Astrocyte (in vitro differentiated cells and primary cell): ENCODE results near the gene LMO7. TPM values are rescaled to one million over a fixed set of nuclear protein-coding genes. Genes with fewer than 3 reads are reported as not detected.
A peak's percentile ranks its signal among the peaks of the same experiment; 100 is the strongest.

ENCODE experiments used
- DNase-seq: peaks from one replicate; pipeline ENCODE4 v3.0.0-alpha.2; 2010; ENCODE audit warnings: low read depth
- FAIRE-seq: peaks from 2 replicates; lab custom pipeline; 2011; peaks lifted over from hg19 to GRCh38; lab: Jason Lieb, UNC
- H2AFZ ChIP-seq: 2 replicates; pipeline ENCODE4 v1.6.0; 2012; ENCODE audit warnings: low read depth, low read length, inconsistent platforms
- H3K27ac ChIP-seq: 2 replicates; pipeline ENCODE4 v1.5.1; 2011; ENCODE audit warnings: low read depth, low read length, inconsistent platforms
- H3K27me3 ChIP-seq: 2 replicates; pipeline ENCODE4 v1.6.0; 2011; ENCODE audit warnings: low read length, inconsistent platforms; ENCODE audit not compliant: insufficient read depth
- H3K36me3 ChIP-seq: 2 replicates; pipeline ENCODE4 v1.5.1; 2011; ENCODE audit warnings: low read length, inconsistent platforms; ENCODE audit not compliant: insufficient read depth
- H3K4me1 ChIP-seq: 2 replicates; pipeline ENCODE4 v1.5.1; 2011; ENCODE audit warnings: low read length, inconsistent platforms; ENCODE audit not compliant: insufficient read depth
- H3K4me2 ChIP-seq: 2 replicates; pipeline ENCODE4 v1.6.0; 2012; ENCODE audit warnings: low read length, inconsistent platforms
- H3K4me3 ChIP-seq: 2 replicates; pipeline ENCODE4 v1.5.1; 2011; ENCODE audit warnings: low read depth, mild to moderate bottlenecking, low read length, inconsistent platforms; ENCODE audit not compliant: insufficient read depth
- H3K79me2 ChIP-seq: 2 replicates; pipeline ENCODE4 v1.6.0; 2012; ENCODE audit warnings: mild to moderate bottlenecking, low read length, inconsistent platforms; ENCODE audit not compliant: insufficient read depth
- H3K9ac ChIP-seq: 2 replicates; pipeline ENCODE4 v1.6.0; 2012; ENCODE audit warnings: mild to moderate bottlenecking, low read length, inconsistent platforms
- H3K9me3 ChIP-seq: 2 replicates; pipeline ENCODE4 v1.5.1; 2012; ENCODE audit warnings: low read depth, mild to moderate bottlenecking, low read length, inconsistent platforms; ENCODE audit not compliant: insufficient read depth
- H4K20me1 ChIP-seq: 2 replicates; pipeline ENCODE4 v1.6.0; 2012; ENCODE audit warnings: low read length, inconsistent platforms; ENCODE audit not compliant: insufficient read depth
- H3K27ac Mint-ChIP-seq: one replicate; pipeline ENCODE4 v1.8.0; 2021; ENCODE audit warnings: mild to moderate bottlenecking, mixed read lengths; ENCODE audit not compliant: unreplicated experiment
- H3K27me3 Mint-ChIP-seq: one replicate; pipeline ENCODE4 v1.8.0; 2021; ENCODE audit warnings: low read depth, mixed read lengths; ENCODE audit not compliant: unreplicated experiment
- H3K36me3 Mint-ChIP-seq: one replicate; pipeline ENCODE4 v1.8.0; 2021; ENCODE audit warnings: low read depth, mixed read lengths; ENCODE audit not compliant: unreplicated experiment
- H3K4me1 Mint-ChIP-seq: one replicate; pipeline ENCODE4 v1.8.0; 2021; ENCODE audit warnings: low read depth, mixed read lengths; ENCODE audit not compliant: unreplicated experiment
- H3K4me3 Mint-ChIP-seq: one replicate; pipeline ENCODE4 v1.8.0; 2021; ENCODE audit warnings: mild to moderate bottlenecking, moderate library complexity, mixed read lengths; ENCODE audit not compliant: unreplicated experiment
- H3K9me3 Mint-ChIP-seq: one replicate; pipeline ENCODE4 v1.8.0; 2021; ENCODE audit warnings: mild to moderate bottlenecking, mixed read lengths; ENCODE audit not compliant: unreplicated experiment
- CTCF ChIP-seq: IDR thresholded peaks from 2 replicates; pipeline ENCODE4 v1.5.1; 2011; ENCODE audit warnings: low read depth, mild to moderate bottlenecking, inconsistent platforms, low read length, moderate library complexity; ENCODE audit not compliant: insufficient read depth
- EZH2 ChIP-seq: IDR thresholded peaks from 2 replicates; pipeline ENCODE4 v1.6.1; 2012; ENCODE audit warnings: mild to moderate bottlenecking, low read length, inconsistent platforms; ENCODE audit not compliant: insufficient read depth
- total RNA-seq: library from RNA; stranded (reverse); gene quantifications from 2 replicates; pipeline ENCODE4 v1.2.1, GENCODE V29; 2021

The LMO7 gene
- total RNA-seq, 1 donor from 2014 or later = 52.2 TPM

GRCh38 chr13:75785130-75785529 lies 149.0 kb downstream of the LMO7 start:
- FAIRE-seq = no peak
- no peak overlapping the region for H3K27ac ChIP-seq
- Mint-ChIP-seq H3K4me3 (no peak overlapping the region), H3K27me3 (no peaks in the 10 kb centered on the region), H3K36me3 (peaks cover 9% of the 10 kb centered on the region), H3K27ac (no peak overlapping the region), H3K9me3 (peaks cover 11% of the 10 kb centered on the region), H3K4me1 (peaks cover 2% of the 10 kb centered on the region)
- peaks cover 16% of the 10 kb centered on the region for H3K4me1 ChIP-seq
- DNase-seq = peak; percentile 32
- TF ChIP-seq EZH2 = no peak
- no peak for TF ChIP-seq CTCF
- no peak overlapping the region for H3K9ac ChIP-seq
- no peak overlapping the region for H2AFZ ChIP-seq
- H3K4me3 ChIP-seq = no peak overlapping the region
- H3K4me2 ChIP-seq = no peak overlapping the region
- H4K20me1 ChIP-seq = peaks cover 61% of the 10 kb centered on the region
- no peaks in the 10 kb centered on the region for H3K36me3 ChIP-seq
- H3K9me3 ChIP-seq = no peaks in the 10 kb centered on the region
- H3K27me3 ChIP-seq = no peaks in the 10 kb centered on the region
- peaks cover 88% of the 10 kb centered on the region for H3K79me2 ChIP-seq

- H3K79me2 ChIP-seq = peaks cover 99% of the 10 kb centered on the region
These were observed 151.3 kb downstream of the LMO7 start for GRCh38 chr13:75787249-75787928.

More at GRCh38 chr13:75787249-75787928, 151.3 kb downstream of the LMO7 start:
- Mint-ChIP-seq H3K36me3 (peaks cover 5% of the 10 kb centered on the region), H3K4me3 (no peak overlapping the region), H3K9me3 (peaks cover 3% of the 10 kb centered on the region), H3K4me1 (peaks cover 3% of the 10 kb centered on the region), H3K27me3 (no peaks in the 10 kb centered on the region), H3K27ac (no peak overlapping the region)
- Histone ChIP-seq H3K9ac (no peak overlapping the region), H2AFZ (no peak overlapping the region), H3K27ac (peak overlapping the region; percentile 11), H3K27me3 (no peaks in the 10 kb centered on the region), H3K4me3 (no peak overlapping the region), H3K36me3 (no peaks in the 10 kb centered on the region), H3K4me2 (peak overlapping the region; percentile 48), H4K20me1 (peaks cover 75% of the 10 kb centered on the region), H3K4me1 (peaks cover 22% of the 10 kb centered on the region), H3K9me3 (no peaks in the 10 kb centered on the region)
- no peak for FAIRE-seq
- DNase-seq = peak; percentile 82
- TF ChIP-seq EZH2 (no peak), CTCF (no peak)
